K562 (cell line): ENCODE results near the gene NRG2. TPM values are rescaled to one million over a fixed set of nuclear protein-coding genes. Genes with fewer than 3 reads are reported as not detected.
A peak's percentile ranks its signal among the peaks of the same experiment; 100 is the strongest.

Experiments
- ATAC-seq: fragments of 200-7000 bp; cut with Tn5 transposase; 3 replicates; pipeline ENCODE4 v1.9.1; 2020; ENCODE audit warnings: moderate library complexity
- BruUV-seq: library from RNA; stranded (reverse); fragments of 400-500 nt; replicated peaks from 2 replicates; lab custom pipeline; 2021; lab: Mats Ljungman, UMichigan
- CTCF ChIA-PET: fragments of 300-600 bp; formaldehyde crosslinking; extraction: SDS; loops from one replicate; lab custom pipeline; 2021; ENCODE audit warnings: low intra/inter-chr PET ratio; lab: Yijun Ruan, JAX
- POLR2A ChIA-PET: fragments of 300-600, 350-650 bp; sonication (Branson Sonifier 250); formaldehyde crosslinking; extraction: SDS; loops from one replicate; lab custom pipeline; 2021; ENCODE audit warnings: antibody characterized with exemption, inconsistent platforms; lab: Yijun Ruan, JAX
- DNase-seq, 4 experiments: peaks; one replicate each; pipeline versions ENCODE4 v3.0.0 to v3.0.0-alpha.2; 2011 to 2018; ENCODE audit warnings: low spot score in 3 of 4, mixed read lengths in 3 of 4; ENCODE audit errors: extremely low read depth in 1 of 4
- FAIRE-seq: peaks from 2 replicates; lab custom pipeline; 2011; peaks lifted over from hg19 to GRCh38; lab: Jason Lieb, UNC
- H2AFZ ChIP-seq: 2 replicates; pipeline ENCODE4 v1.6.0; 2011; ENCODE audit warnings: low read depth, low read length, control low read depth, inconsistent platforms
- H3K27ac ChIP-seq: fragments of 200-600 bp; 3 replicates; pipeline ENCODE4 v1.8.0; 2011; ENCODE audit warnings: low read depth, mild to moderate bottlenecking, control low read depth, inconsistent platforms, low read length, moderate library complexity, mixed read lengths; ENCODE audit errors: extremely low read depth
- H3K27me3 ChIP-seq, 2 experiments: fragments of 300-600 bp in 1 of 2; 2 replicates in 1 of 2; 3 replicates in 1 of 2; pipeline versions ENCODE4 v1.6.0 to v1.8.0; 2011; ENCODE audit warnings: inconsistent platforms in 2 of 2, low read length in 2 of 2, mild to moderate bottlenecking in 1 of 2, mixed read lengths in 1 of 2, moderate library complexity in 1 of 2; ENCODE audit not compliant: control insufficient read depth in 2 of 2, insufficient read depth in 2 of 2
- H3K36me3 ChIP-seq: fragments of 300-600 bp; 3 replicates; pipeline ENCODE4 v1.8.0; 2011; ENCODE audit warnings: mild to moderate bottlenecking, low read length, inconsistent platforms; ENCODE audit not compliant: control insufficient read depth, insufficient read depth
- H3K4me1 ChIP-seq, 2 experiments: fragments of 200-600 bp in 1 of 2; replicated peaks in 1 of 2; 2 replicates in 1 of 2; 3 replicates in 1 of 2; pipeline versions ENCODE4 v1.5.1 to v1.8.0; 2011; ENCODE audit warnings: inconsistent platforms in 2 of 2, low read length in 2 of 2, mild to moderate bottlenecking in 1 of 2, mixed read lengths in 1 of 2, moderate library complexity in 1 of 2; ENCODE audit not compliant: control insufficient read depth in 2 of 2, insufficient read depth in 2 of 2
- H3K4me2 ChIP-seq: 2 replicates; pipeline ENCODE4 v1.6.1; 2011; ENCODE audit warnings: low read length, control low read depth, inconsistent platforms, mixed read lengths; ENCODE audit not compliant: insufficient read depth
- H3K4me3 ChIP-seq: fragments of 200-600 bp; sonication (generic), shearing (Covaris generic); 2 replicates; pipeline ENCODE4 v1.5.1; 2016; ENCODE audit warnings: control low read depth, inconsistent platforms
- H3K79me2 ChIP-seq: fragments of 200-600 bp; 3 replicates; pipeline ENCODE4 v1.8.0; 2011; ENCODE audit warnings: low read length, inconsistent platforms; ENCODE audit not compliant: control insufficient read depth, insufficient read depth
- H3K9ac ChIP-seq, 2 experiments: 2 replicates each; pipeline versions ENCODE4 v1.6.0 to v1.6.1; 2011; ENCODE audit warnings: low read depth in 2 of 2, low read length in 2 of 2, control low read depth in 1 of 2, inconsistent platforms in 1 of 2, mild to moderate bottlenecking in 1 of 2, mixed read lengths in 1 of 2; ENCODE audit not compliant: insufficient read depth in 1 of 2
- H3K9me1 ChIP-seq: one replicate; pipeline ENCODE4 v1.6.0; 2011; ENCODE audit warnings: inconsistent platforms, mild to moderate bottlenecking, low read length, moderate library complexity; ENCODE audit not compliant: control insufficient read depth, insufficient read depth
- H3K9me3 ChIP-seq: replicated peaks from 2 replicates; pipeline ENCODE4 v1.5.1; 2011; ENCODE audit warnings: low read depth, low read length, inconsistent platforms; ENCODE audit not compliant: control insufficient read depth, insufficient read depth
- H4K20me1 ChIP-seq: replicated peaks from 2 replicates; pipeline ENCODE4 v1.6.1; 2011; ENCODE audit warnings: low read length, inconsistent platforms, mixed read lengths; ENCODE audit not compliant: control insufficient read depth, insufficient read depth
- BCL6 ChIP-seq: fragments of 250-450 bp; sonication (Bioruptor Pico); IDR thresholded peaks from 2 replicates; pipeline ENCODE4 v1.4.0; 2020
- E4F1 ChIP-seq: fragments of 250-450 bp; sonication (Bioruptor Pico); IDR thresholded peaks from 2 replicates; pipeline ENCODE4 v1.5.0; 2021; ENCODE audit warnings: mild to moderate bottlenecking, borderline replicate concordance
- ETS1 ChIP-seq: conservative IDR thresholded peaks from 2 replicates; pipeline ENCODE4 v1.6.1; 2011; ENCODE audit warnings: low read depth, mild to moderate bottlenecking, low read length; ENCODE audit not compliant: control insufficient read depth
- ETS2 ChIP-seq: IDR thresholded peaks from 2 replicates; pipeline ENCODE4 v1.6.1; 2016; ENCODE audit warnings: borderline replicate concordance, missing genetic modification characterization, mild to moderate bottlenecking, moderate library complexity, missing compliant biosample characterization; ENCODE audit not compliant: poor library complexity, severe bottlenecking
- HDAC1 ChIP-seq, 2 experiments: fragments of 450-650 bp; IDR thresholded peaks; 2 replicates each; pipeline ENCODE4 v1.6.1; 2016 to 2017; ENCODE audit warnings: inconsistent platforms in 1 of 2, mild to moderate bottlenecking in 1 of 2, moderate library complexity in 1 of 2
- KLF16 ChIP-seq: IDR thresholded peaks from 2 replicates; pipeline ENCODE4 v1.6.1; 2016; ENCODE audit warnings: antibody characterized with exemption
- PML ChIP-seq: IDR thresholded peaks from 2 replicates; pipeline ENCODE4 v1.6.1; 2012; ENCODE audit warnings: low read length, inconsistent platforms
- POLR2A ChIP-seq: fragments of 450-650 bp; conservative IDR thresholded peaks from 2 replicates; pipeline ENCODE4 v1.6.1; 2016
- WGBS: fragments of 100-300 bp; shearing (Covaris generic); methylation state at CpG from one replicate; pipeline ENCODE4 v1.1.6; 2016; ENCODE audit warnings: low coverage, mixed read lengths; ENCODE audit not compliant: insufficient coverage; ENCODE audit errors: missing lambda C conversion rate; 5-methylcytosine and 5-hydroxymethylcytosine counted together
- in situ Hi-C: fragments of 300-500 bp; cut with MboI; formaldehyde crosslinking; loops from 4 replicates; pipeline ENCODE4 v1.15.0; 2018; ENCODE audit warnings: inconsistent platforms, mixed read lengths
- intact Hi-C: fragments of 100-400 bp; cut with micrococcal nuclease; formaldehyde crosslinking; loops from 2 replicates; pipeline ENCODE4 v1.14.2; 2022
- polyA plus RNA-seq, 8 experiments: library from polyadenylated mRNA; depleted of rRNA in 4 of 8; stranded (reverse) in 5 of 8; unstranded in 3 of 8; fragments of >200 nt; fragmentation: Nextera tagmentation in 2 of 8; fragmentation: Illumina TruSeq in 1 of 8; extraction: Ambion mirVana in 2 of 8; extraction: Trizol in 1 of 8; gene quantifications; 2 replicates each; pipeline versions ENCODE4 v1.2.1 to v1.2.3, GENCODE V29; 2011 to 2014; ENCODE audit warnings: inconsistent platforms in 1 of 8, missing spikeins in 1 of 8
- total RNA-seq, 7 experiments: library from RNA; depleted of rRNA in 6 of 7; stranded (reverse); fragments of >200 nt in 6 of 7; fragmentation: Illumina TruSeq in 2 of 7; extraction: Trizol in 2 of 7; gene quantifications; 2 replicates each; pipeline versions ENCODE4 v1.2.1 to v1.2.3, GENCODE V29; 2011 to 2021; ENCODE audit warnings: low replicate concordance in 1 of 7
- TF ChIP-seq, protein P1 (sequence below): fragments of 450-650 bp; conservative IDR thresholded peaks from 2 replicates; pipeline ENCODE4 v1.6.1; 2016; ENCODE audit warnings: missing genetic modification characterization, low read depth, mild to moderate bottlenecking, control low read depth, missing compliant biosample characterization

The NRG2 gene
- total and polyA plus RNA-seq, 9 of the 15 experiments (the other 6 are each of a cell fraction or from before 2014, with no cell fraction given), result not detected

DNA sequence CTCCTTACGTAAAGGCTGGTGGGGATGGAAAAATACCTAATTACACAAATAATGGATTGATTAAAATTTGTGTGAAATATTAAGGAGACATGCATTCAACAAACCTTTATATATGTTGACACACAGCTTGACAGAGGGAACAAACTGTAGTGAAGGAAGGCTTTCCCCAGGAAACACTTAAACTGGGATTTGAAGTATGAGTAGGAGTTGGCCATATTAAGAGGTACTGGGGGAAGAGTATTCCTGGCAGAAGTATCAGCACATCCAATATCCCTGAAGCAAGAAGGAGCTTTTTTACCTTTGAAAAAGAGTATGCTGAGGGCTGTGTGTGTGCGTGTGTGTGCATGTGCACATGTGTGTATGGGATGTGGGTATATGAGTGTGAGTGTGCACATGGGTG lies 136.4 kb downstream of the NRG2 start (continued):
- TF ChIP-seq BCL6, result no peak
- TF ChIP-seq ETS2 (tag), result no peak

DNA sequence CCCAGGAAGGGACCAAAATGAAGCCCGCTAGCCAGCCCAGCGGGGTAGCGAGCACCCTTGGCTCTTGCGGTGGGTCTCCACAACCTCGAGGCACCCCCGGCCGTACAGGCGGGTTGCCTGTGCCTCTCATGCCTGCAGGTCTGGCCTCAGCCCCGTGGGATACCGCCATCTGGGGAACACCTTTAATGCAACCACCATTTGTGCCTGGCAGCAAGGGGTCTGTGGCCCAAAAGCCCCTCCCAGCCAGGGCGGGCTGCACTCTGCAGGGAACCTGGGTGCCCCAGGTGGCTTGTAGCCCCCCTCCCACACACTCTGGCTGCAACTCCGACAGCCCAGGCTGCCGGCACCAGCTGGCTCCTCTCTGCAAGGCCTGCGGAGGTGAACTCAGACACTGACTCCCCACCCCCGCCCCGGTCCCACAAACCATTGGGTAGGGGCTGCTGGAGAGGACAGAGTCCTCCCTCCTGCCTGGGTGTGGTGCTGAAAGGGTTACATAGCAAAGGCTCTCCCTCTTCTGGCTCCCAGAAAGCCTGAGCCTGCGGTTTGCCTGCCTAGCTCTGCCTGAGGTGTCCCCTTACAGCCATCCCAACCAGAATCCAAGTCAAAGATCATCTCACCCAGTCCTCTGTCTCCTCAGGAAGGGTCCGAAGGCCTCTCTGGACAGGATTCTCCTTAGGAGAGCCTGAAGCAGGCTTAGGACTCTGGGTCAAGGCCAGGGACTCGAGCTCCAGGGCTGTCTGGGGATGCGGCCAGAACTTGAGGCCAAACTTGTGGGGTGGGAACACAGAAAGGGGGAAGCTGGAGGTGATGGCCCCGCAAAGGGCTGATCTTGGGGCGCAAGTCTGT lies 138.1 kb downstream of the NRG2 start:
- Histone ChIP-seq H3K27me3 (peaks cover 53 to 60% of the 10 kb centered on the region in 2 experiments), H3K9ac (no peak overlapping the region), H4K20me1 (no peaks in the 10 kb centered on the region; the same call in 1 of the 2 replicates), H3K9me1 (no peaks in the 10 kb centered on the region), H2AFZ (no peak overlapping the region), H3K36me3 (no peaks in the 10 kb centered on the region), H3K4me1 (peaks cover 0 to 17% of the 10 kb centered on the region in 2 experiments; a peak in 1 of 5 replicates), H3K4me2 (no peak overlapping the region), H3K27ac (no peak overlapping the region), H3K4me3 (no peak overlapping the region), H3K79me2 (no peaks in the 10 kb centered on the region), H3K9me3 (no peaks in the 10 kb centered on the region; the same call in 1 of the 2 replicates)
- ATAC-seq, result peak; percentile 39
- in situ Hi-C loops (no loop called here), intact Hi-C loops (no loop called here)
- no peak for DNase-seq
- no peak for FAIRE-seq
- no TSS peak for BruUV-seq
- POLR2A ChIA-PET, result no interaction called here
- WGBS, result 3% methylated on average over 16 of the region's 22 CpGs
- CTCF ChIA-PET, result no interaction called here
- no peak for TF ChIP-seq HDAC1 (IDR thresholded peaks at IDR 0.05)
- no peak for TF ChIP-seq ETS1
- TF ChIP-seq, protein P1, sequence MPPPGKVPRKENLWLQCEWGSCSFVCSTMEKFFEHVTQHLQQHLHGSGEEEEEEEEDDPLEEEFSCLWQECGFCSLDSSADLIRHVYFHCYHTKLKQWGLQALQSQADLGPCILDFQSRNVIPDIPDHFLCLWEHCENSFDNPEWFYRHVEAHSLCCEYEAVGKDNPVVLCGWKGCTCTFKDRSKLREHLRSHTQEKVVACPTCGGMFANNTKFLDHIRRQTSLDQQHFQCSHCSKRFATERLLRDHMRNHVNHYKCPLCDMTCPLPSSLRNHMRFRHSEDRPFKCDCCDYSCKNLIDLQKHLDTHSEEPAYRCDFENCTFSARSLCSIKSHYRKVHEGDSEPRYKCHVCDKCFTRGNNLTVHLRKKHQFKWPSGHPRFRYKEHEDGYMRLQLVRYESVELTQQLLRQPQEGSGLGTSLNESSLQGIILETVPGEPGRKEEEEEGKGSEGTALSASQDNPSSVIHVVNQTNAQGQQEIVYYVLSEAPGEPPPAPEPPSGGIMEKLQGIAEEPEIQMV (tag), result no peak
- no peak for TF ChIP-seq E4F1 (CRISPR knock-in tag)
- TF ChIP-seq PML, result no peak
- no peak for TF ChIP-seq POLR2A
- no peak for TF ChIP-seq KLF16
